Small intestine (tissue), 7 donors: ENCODE measurements around the gene MTM1. TPM values are rescaled to one million over a fixed set of nuclear protein-coding genes. Genes with fewer than 3 reads are reported as not detected.

ENCODE experiments used
- DNase-seq, 2 donors: peaks; one replicate each; pipeline versions ENCODE4 v3.0.0 to v3.0.0-alpha.2; 2013
- FAIRE-seq: peaks from 2 replicates; lab custom pipeline; 2012; peaks lifted over from hg19 to GRCh38; lab: Jason Lieb, UNC
- H3K27ac ChIP-seq, 3 donors: one replicate each; pipeline ENCODE4 v1.5.1; 2013; ENCODE audit warnings: low read length in 2 of 3, mild to moderate bottlenecking in 2 of 3, control low read depth in 1 of 3, inconsistent platforms in 1 of 3, low read depth in 1 of 3, moderate library complexity in 1 of 3
- H3K27me3 ChIP-seq, 3 donors: one replicate each; pipeline ENCODE4 v1.6.1; 2013; ENCODE audit warnings: low read length in 3 of 3, inconsistent platforms in 1 of 3; ENCODE audit not compliant: control insufficient read depth in 3 of 3, insufficient read depth in 3 of 3
- H3K36me3 ChIP-seq, 3 donors: one replicate each; pipeline ENCODE4 v1.6.1; 2013; ENCODE audit warnings: low read length in 3 of 3, inconsistent platforms in 1 of 3, low read depth in 1 of 3, mild to moderate bottlenecking in 1 of 3, moderate library complexity in 1 of 3; ENCODE audit not compliant: control insufficient read depth in 3 of 3, insufficient read depth in 2 of 3
- H3K4me1 ChIP-seq, 3 donors: one replicate each; pipeline ENCODE4 v1.6.1; 2013; ENCODE audit warnings: low read length in 2 of 3, inconsistent platforms in 1 of 3, low read depth in 1 of 3, mild to moderate bottlenecking in 1 of 3, moderate library complexity in 1 of 3; ENCODE audit not compliant: control insufficient read depth in 3 of 3, insufficient read depth in 2 of 3
- H3K4me3 ChIP-seq, 3 donors: one replicate each; pipeline ENCODE4 v1.5.1; 2013; ENCODE audit warnings: low read length in 3 of 3, control low read depth in 1 of 3, inconsistent platforms in 1 of 3, low read depth in 1 of 3, mild to moderate bottlenecking in 1 of 3, moderate library complexity in 1 of 3
- H3K9me3 ChIP-seq, 2 donors: one replicate each; pipeline ENCODE4 v1.6.1; 2013; ENCODE audit warnings: low read depth in 1 of 2, low read length in 1 of 2; ENCODE audit not compliant: control insufficient read depth in 2 of 2, insufficient read depth in 1 of 2
- WGBS, 3 donors: extraction: QIAGEN DNeasy Blood & Tissue Kit; methylation state at CpG; one replicate each; pipeline ENCODE4 v1.1.7; 2013; 5-methylcytosine and 5-hydroxymethylcytosine counted together
- polyA plus RNA-seq, 4 donors: library from polyadenylated mRNA; stranded (reverse) in 3 of 4; unstranded in 1 of 4; fragments of 200-250 nt in 3 of 4; fragments of 120-200 nt in 1 of 4; gene quantifications; one replicate each; pipeline versions ENCODE4 v1.2.1 to v1.2.3, GENCODE V29; 2013
- donor health status: healthy with polysubstance abuse.
- donor health status: control.
- donor health status: control.
- donor health status: Bipolar disorder and iron deficiency.
- donor health status: healthy.

Gene MTM1
- polyA plus RNA-seq, 4 donors: 7.1 to 16.9 (median 11.9) TPM

DNA sequence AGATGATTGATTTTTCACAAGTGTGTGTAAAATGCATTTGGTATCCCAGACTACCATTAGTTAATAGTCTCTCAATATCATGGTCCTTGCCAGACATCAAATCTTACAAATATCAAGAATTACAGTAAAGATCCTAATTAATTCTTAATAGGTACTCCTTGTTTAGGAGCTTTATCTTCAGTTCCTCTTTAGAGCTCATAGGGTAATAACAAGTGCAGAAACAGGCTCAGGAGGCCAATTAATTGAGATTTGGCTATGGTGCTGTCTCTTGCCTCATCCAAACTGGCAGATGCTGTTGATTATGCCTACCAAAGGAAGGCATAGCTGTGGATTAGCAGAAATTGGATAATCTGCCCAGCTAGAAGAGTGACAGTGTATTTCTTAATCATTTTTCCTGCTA, 131.7 kb downstream of the MTM1 start:
- FAIRE-seq (no peak), DNase-seq (no peak)
- Histone ChIP-seq H3K27ac (no peak overlapping the region), H3K4me1 (no peaks in the 10 kb centered on the region), H3K4me3 (no peak overlapping the region), H3K9me3 (no peaks in the 10 kb centered on the region), H3K27me3 (no peaks in the 10 kb centered on the region), H3K36me3 (peaks cover 0 to 14% (median 0%) of the 10 kb centered on the region in 3 donors)

GRCh38 chrX:150701377-150701776, 133.0 kb downstream of the MTM1 start:
- H3K9me3 ChIP-seq: no peaks in the 10 kb centered on the region
- H3K27ac ChIP-seq: no peak overlapping the region
- no peak overlapping the region for H3K4me3 ChIP-seq
- H3K36me3 ChIP-seq: peaks cover 0 to 14% (median 0%) of the 10 kb centered on the region in 3 donors
- DNase-seq: no peak
- WGBS, 3 donors: 92 to 100% (median 100%) methylated on average over 1 of the region's 1 CpG
- no peaks in the 10 kb centered on the region for H3K4me1 ChIP-seq
- H3K27me3 ChIP-seq: no peaks in the 10 kb centered on the region
- FAIRE-seq: no peak

DNA sequence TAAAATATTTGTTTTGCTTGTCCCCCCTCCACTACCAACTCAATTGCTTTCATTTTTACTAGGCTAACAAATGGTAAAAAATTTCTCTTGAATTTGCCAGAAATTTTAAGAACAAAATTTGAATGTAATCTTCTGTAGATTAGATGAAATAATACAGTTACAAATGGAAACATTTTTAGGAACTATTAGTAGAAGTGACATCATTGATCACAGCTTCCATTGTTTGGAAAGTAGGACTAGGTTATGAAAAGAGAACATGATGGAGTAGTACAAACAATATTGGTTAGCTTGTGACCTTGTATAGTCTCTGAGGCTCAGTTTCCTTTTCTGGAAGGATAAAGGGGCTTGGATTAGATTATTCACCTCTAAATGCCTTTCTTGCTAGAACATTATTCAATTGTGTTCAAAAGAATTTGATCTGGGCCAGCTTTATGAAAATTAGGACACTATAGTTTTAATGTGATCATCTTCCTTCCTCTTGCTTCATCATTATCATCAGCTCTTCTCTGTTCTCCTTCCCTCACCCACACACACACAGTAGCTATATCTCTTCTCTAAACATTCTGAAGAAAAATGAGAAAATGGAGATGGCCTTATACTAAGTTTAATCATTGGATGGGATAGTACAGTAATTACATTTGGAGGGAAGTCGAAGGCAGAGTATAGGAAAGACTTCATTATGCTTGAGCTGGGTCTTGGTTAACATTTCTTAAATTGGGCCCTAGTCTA, 134.7 kb downstream of the MTM1 start:
- H3K27me3 ChIP-seq: no peaks in the 10 kb centered on the region
- 65 to 95% (median 95%) methylated on average over 1 of the region's 1 CpG for WGBS, 3 donors
- peaks cover 0 to 8% (median 0%) of the 10 kb centered on the region in 3 donors for H3K36me3 ChIP-seq
- H3K4me1 ChIP-seq: no peaks in the 10 kb centered on the region
- H3K27ac ChIP-seq: no peak overlapping the region
- no peaks in the 10 kb centered on the region for H3K9me3 ChIP-seq
- FAIRE-seq: no peak
- H3K4me3 ChIP-seq: no peak overlapping the region
- no peak for DNase-seq

DNA sequence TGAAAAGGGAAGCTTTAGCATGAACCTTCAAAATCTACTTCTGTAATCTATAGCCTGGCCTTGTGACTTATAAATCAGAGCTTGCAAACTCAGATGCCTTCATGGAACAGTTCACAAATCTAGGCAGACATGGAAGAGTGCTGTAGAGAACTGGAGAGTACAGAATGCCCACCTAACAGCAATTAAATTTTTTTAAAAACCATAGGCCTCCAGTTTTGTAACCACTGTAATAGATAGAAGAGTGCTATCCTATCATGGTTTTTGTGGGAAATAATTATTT, 135.2 kb downstream of the MTM1 start:
- no peak for FAIRE-seq
- H3K36me3 ChIP-seq: peaks cover 0 to 8% (median 0%) of the 10 kb centered on the region in 3 donors
- no peak for DNase-seq
- H3K27ac ChIP-seq: no peak overlapping the region
- no peaks in the 10 kb centered on the region for H3K9me3 ChIP-seq
- H3K27me3 ChIP-seq: no peaks in the 10 kb centered on the region
- H3K4me3 ChIP-seq: no peak overlapping the region
- H3K4me1 ChIP-seq: no peaks in the 10 kb centered on the region

- no peaks in the 10 kb centered on the region for H3K9me3 ChIP-seq
- H3K4me3 ChIP-seq: no peak overlapping the region
- FAIRE-seq (no peak), DNase-seq (no peak)
- no peak overlapping the region for H3K27ac ChIP-seq
- H3K27me3 ChIP-seq: no peaks in the 10 kb centered on the region
- WGBS, 3 donors: 81 to 92% (median 91%) methylated on average over 3 of the region's 3 CpGs
- H3K36me3 ChIP-seq: peaks cover 0 to 11% (median 0%) of the 10 kb centered on the region in 3 donors
- no peaks in the 10 kb centered on the region for H3K4me1 ChIP-seq
Observed at GRCh38 chrX:150704030-150704613, 135.7 kb downstream of the MTM1 start.

DNA sequence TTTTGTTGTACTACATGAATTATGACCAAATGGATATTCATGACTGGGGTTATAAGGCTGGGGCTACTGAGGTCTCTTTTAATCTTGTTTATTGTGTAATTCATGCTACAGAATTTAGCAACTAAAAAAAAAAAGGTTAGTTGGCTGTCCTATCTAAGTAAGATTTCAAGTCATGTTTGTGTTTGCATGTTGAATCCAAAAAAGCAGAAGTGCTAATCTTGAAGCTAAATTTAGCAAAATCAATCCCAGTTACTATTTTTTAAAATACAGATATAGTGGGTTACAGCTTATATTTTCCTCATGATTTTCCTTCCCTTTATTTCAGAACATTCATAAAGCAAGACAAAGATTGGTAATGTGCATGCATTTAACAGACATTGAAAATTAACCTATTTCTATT, 144.2 kb downstream of the MTM1 start:
- no peak overlapping the region for H3K4me3 ChIP-seq
- no peak for DNase-seq
- H3K27me3 ChIP-seq: no peaks in the 10 kb centered on the region
- FAIRE-seq: no peak
- no peak overlapping the region for H3K27ac ChIP-seq
- peaks cover 0 to 2% (median 0%) of the 10 kb centered on the region in 3 donors for H3K36me3 ChIP-seq
- H3K4me1 ChIP-seq: no peaks in the 10 kb centered on the region
- no peaks in the 10 kb centered on the region for H3K9me3 ChIP-seq

GRCh38 chrX:150715184-150715583, 146.8 kb downstream of the MTM1 start:
- peak in 1 of 2 donors; percentile 1 for DNase-seq
- H3K27ac ChIP-seq: no peak overlapping the region
- H3K4me1 ChIP-seq: no peaks in the 10 kb centered on the region
- H3K27me3 ChIP-seq: no peaks in the 10 kb centered on the region
- no peak for FAIRE-seq
- WGBS, 3 donors: 65 to 77% (median 65%) methylated on average over 3 of the region's 3 CpGs
- no peaks in the 10 kb centered on the region for H3K36me3 ChIP-seq
- no peaks in the 10 kb centered on the region for H3K9me3 ChIP-seq
- H3K4me3 ChIP-seq: no peak overlapping the region

DNA sequence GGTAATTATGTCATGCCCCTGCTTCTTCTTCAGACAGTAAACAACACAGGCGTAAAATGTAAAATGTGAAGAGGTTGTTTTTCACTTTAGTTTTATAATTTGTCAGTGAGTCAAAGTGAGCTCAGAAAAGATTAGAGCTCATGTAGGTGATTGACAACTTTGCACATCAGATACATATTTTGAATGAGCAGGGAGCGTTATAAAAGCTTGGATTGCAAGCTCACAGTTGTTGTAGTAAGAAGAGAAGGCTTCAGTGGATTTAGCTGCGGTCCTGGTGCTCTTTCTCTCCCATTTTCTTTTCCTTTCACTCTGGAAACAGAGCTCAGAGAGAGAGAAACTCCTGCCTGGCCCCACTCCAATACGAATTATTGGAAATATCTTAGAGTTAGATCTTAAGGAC, 151.2 kb downstream of the MTM1 start:
- FAIRE-seq (no peak), DNase-seq (no peak)
- Histone ChIP-seq H3K9me3 (no peaks in the 10 kb centered on the region), H3K27me3 (no peaks in the 10 kb centered on the region), H3K4me1 (no peaks in the 10 kb centered on the region), H3K36me3 (no peaks in the 10 kb centered on the region), H3K4me3 (no peak overlapping the region), H3K27ac (no peak overlapping the region)
- WGBS, 3 donors: 75 to 98% (median 88%) methylated on average over 4 of the region's 4 CpGs
